Psoas muscle (tissue), 8 donors: Measurements from ENCODE around the gene SMIM8. TPM values are rescaled to one million over a fixed set of nuclear protein-coding genes. Genes with fewer than 3 reads are reported as not detected.

Experiments
- ATAC-seq, 4 donors: fragments of 200-7000 bp; cut with Tn5 transposase; one replicate each; pipeline ENCODE4 v1.9.1; 2020; ENCODE audit warnings: moderate library complexity in 3 of 4, mild to moderate bottlenecking in 2 of 4
- DNase-seq, 2 donors: peaks; one replicate each; pipeline ENCODE4 v3.0.0-alpha.2; 2020
- H3K27ac ChIP-seq: fragments of 200-600 bp; one replicate; pipeline ENCODE4 v1.8.0; 2022
- H3K27me3 ChIP-seq, 3 donors: fragments of 200-600 bp in 1 of 3; one replicate each; pipeline versions ENCODE4 v1.6.1 to v1.8.0; 2013 to 2022; ENCODE audit warnings: low read length in 2 of 3, mild to moderate bottlenecking in 2 of 3, moderate library complexity in 1 of 3; ENCODE audit not compliant: insufficient read depth in 3 of 3
- H3K36me3 ChIP-seq, 2 donors: fragments of 200-600 bp in 1 of 2; one replicate each; pipeline versions ENCODE4 v1.6.1 to v1.8.0; 2013 to 2022; ENCODE audit warnings: low read depth in 1 of 2, mild to moderate bottlenecking in 1 of 2, moderate library complexity in 1 of 2; ENCODE audit not compliant: insufficient read depth in 1 of 2
- H3K4me1 ChIP-seq: fragments of 200-600 bp; one replicate; pipeline ENCODE4 v1.8.0; 2022
- H3K4me3 ChIP-seq: fragments of 200-600 bp; one replicate; pipeline ENCODE4 v1.8.0; 2022; ENCODE audit warnings: mild to moderate bottlenecking
- H3K9me3 ChIP-seq: fragments of 200-600 bp; one replicate; pipeline ENCODE4 v1.8.0; 2022
- WGBS, 3 donors: extraction: QIAGEN DNeasy Blood & Tissue Kit; methylation state at CpG; one replicate each; pipeline versions ENCODE4 v1.1.6 to v1.1.7; 2013; 5-methylcytosine and 5-hydroxymethylcytosine counted together
- intact Hi-C, 2 donors: fragments of 100-400 bp; cut with DNase I; formaldehyde crosslinking; loops; one replicate each; pipeline versions ENCODE4 v1.11.0 to v1.14.2; 2022
- polyA plus RNA-seq, 3 donors: library from polyadenylated mRNA; stranded (reverse); fragments of 200-250 nt; gene quantifications; one replicate each; pipeline ENCODE4 v1.2.3, GENCODE V29; 2013
- total RNA-seq, 4 donors: library from RNA; stranded (reverse); fragmentation: NEBNext Ultra II Directional in 2 of 4; extraction: Animal tissue kit (Norgen Biotek cat#: 25700) in 2 of 4; gene quantifications; one replicate each; pipeline versions ENCODE4 v1.2.1 to v1.2.4, GENCODE V29; 2021 to 2023
- TF ChIP-seq, protein P1 (sequence below): fragments of 200-600 bp; IDR thresholded peaks from one replicate; pipeline ENCODE4 v1.8.0; 2022; ENCODE audit warnings: antibody characterized with exemption
- donor health status: healthy with polysubstance abuse.
- donor health status: DM: no; HTN: no; CAD: no; lungs with moderate emphysema.
- donor health status: Bipolar disorder and iron deficiency.
- donor health status: healthy.
- donor health status: DM: yes; HTN: yes; CAD: no.
- donor health status: DM: no; HTN: no; CAD: no.
- donor health status: DM: no; HTN: no; CAD: no.
- donor health status: DM: yes; HTN: yes; CAD: no.

Gene SMIM8
- total and polyA plus RNA-seq, 7 donors: 3.7 to 8.6 (median 5.7) TPM

DNA sequence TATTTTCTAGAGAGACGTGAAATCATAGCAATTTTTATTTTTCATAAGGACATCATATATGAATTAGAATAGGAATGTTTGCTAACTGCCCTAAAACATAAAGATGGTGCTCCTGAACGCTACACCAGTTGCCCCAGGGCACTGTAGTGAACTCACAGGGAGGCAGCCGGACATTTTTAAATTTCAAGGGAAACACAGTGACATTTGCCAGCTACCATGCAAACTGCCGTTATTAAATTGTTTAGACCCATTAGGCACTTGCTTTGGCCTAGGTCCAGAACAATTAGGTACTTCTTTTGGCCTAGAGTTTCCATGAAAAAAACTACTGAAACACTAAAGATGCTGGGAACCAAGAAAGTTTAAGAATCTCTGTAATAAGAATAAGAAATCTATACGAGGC is 60.5 kb downstream of the SMIM8 start:
- intact Hi-C loops: no loop called here
- H3K4me3 ChIP-seq: no peak overlapping the region
- H3K9me3 ChIP-seq: no peaks in the 10 kb centered on the region
- H3K27ac ChIP-seq: no peak overlapping the region
- 79 to 86% (median 81%) methylated on average over 5 of the region's 5 CpGs for WGBS, 3 donors
- TF ChIP-seq, protein P1, sequence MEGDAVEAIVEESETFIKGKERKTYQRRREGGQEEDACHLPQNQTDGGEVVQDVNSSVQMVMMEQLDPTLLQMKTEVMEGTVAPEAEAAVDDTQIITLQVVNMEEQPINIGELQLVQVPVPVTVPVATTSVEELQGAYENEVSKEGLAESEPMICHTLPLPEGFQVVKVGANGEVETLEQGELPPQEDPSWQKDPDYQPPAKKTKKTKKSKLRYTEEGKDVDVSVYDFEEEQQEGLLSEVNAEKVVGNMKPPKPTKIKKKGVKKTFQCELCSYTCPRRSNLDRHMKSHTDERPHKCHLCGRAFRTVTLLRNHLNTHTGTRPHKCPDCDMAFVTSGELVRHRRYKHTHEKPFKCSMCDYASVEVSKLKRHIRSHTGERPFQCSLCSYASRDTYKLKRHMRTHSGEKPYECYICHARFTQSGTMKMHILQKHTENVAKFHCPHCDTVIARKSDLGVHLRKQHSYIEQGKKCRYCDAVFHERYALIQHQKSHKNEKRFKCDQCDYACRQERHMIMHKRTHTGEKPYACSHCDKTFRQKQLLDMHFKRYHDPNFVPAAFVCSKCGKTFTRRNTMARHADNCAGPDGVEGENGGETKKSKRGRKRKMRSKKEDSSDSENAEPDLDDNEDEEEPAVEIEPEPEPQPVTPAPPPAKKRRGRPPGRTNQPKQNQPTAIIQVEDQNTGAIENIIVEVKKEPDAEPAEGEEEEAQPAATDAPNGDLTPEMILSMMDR: no peak
- ATAC-seq (no peak), DNase-seq (no peak)
- no peaks in the 10 kb centered on the region for H3K27me3 ChIP-seq
- no peaks in the 10 kb centered on the region for H3K4me1 ChIP-seq
- H3K36me3 ChIP-seq: no peaks in the 10 kb centered on the region

DNA sequence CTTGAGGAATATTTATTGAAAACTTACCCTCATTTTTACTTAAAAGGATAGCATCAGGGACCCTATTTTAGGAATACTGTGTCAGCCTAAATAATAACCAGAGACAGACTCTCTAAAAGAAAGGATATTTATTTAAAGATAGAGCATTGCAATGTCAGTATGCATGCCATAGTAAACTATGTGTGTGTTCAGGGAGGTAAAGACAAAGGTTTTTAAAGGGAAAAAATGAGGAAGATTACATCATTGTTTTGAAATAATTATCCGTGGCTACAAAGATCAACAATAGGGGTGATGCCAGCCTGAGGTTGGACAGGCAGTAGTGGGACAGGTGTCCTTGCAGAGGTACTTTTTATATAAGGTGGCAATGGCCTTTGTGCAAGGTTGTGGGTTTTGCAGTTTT is 61.6 kb downstream of the SMIM8 start:
- Histone ChIP-seq H3K27ac (no peak overlapping the region), H3K9me3 (no peaks in the 10 kb centered on the region), H3K27me3 (no peaks in the 10 kb centered on the region), H3K4me1 (no peaks in the 10 kb centered on the region), H3K36me3 (no peaks in the 10 kb centered on the region), H3K4me3 (no peak overlapping the region)
- TF ChIP-seq, protein P1: no peak
- intact Hi-C loops: no loop called here
- DNase-seq (no peak), ATAC-seq (no peak)
- WGBS, 3 donors: 57 to 63% (median 60%) methylated on average over 1 of the region's 1 CpG

DNA sequence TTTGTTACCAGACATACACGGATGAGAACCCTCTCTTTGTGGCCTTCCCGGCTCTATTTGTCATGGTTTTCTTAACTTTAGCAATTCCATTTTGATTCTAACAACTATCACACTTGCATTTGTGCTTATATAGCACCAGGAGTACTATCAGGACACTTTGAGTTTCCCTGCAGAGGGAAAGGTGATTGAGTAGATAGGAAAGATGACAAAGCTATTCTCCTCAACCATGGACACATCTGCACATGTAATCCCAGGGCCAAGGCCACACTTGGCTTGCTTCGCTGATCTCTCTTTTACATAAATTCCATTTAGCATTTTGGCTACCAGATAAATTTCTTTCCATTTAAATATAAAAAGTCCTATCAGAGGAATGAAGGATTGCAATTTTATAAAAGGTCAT is 62.1 kb downstream of the SMIM8 start:
- Histone ChIP-seq H3K4me1 (no peaks in the 10 kb centered on the region), H3K4me3 (no peak overlapping the region), H3K9me3 (no peaks in the 10 kb centered on the region), H3K27me3 (no peaks in the 10 kb centered on the region), H3K36me3 (no peaks in the 10 kb centered on the region), H3K27ac (no peak overlapping the region)
- TF ChIP-seq, protein P1: no peak
- no peak for ATAC-seq
- intact Hi-C loops: no loop called here
- DNase-seq: no peak
- 74 to 79% (median 76%) methylated on average over 3 of the region's 3 CpGs for WGBS, 3 donors

DNA sequence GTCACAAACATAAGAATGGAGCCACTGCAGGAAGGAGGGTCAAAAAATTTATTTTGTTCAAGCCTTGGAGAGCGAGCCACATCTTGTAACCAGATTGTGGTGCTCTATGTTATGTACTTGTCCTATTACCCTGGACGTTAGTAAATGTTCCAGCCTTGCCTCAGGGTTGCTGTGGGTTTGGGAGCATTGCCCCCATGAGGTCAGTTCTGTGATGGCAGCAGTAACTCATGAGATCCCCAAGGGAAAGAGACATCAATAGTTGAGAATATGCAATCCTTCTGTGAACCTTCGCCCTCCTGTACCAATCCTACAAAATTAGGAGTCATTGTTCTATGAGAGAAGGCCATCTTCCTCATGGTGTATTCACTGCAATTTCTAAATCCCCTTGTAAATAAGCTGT is 68.9 kb downstream of the SMIM8 start:
- Histone ChIP-seq H3K36me3 (no peaks in the 10 kb centered on the region), H3K27me3 (no peaks in the 10 kb centered on the region), H3K4me3 (no peak overlapping the region), H3K4me1 (no peaks in the 10 kb centered on the region), H3K27ac (no peak overlapping the region), H3K9me3 (no peaks in the 10 kb centered on the region)
- intact Hi-C loops: loop anchor here in 1 of 2 donors (5.0 kb wide), 2 partner anchors 81 to 1481 kb away; partner anchors contain the start of gene SLC35A1
- 57 to 69% (median 58%) methylated on average over 3 of the region's 3 CpGs for WGBS, 3 donors
- TF ChIP-seq, protein P1: no peak
- DNase-seq (no peak), ATAC-seq (no peak)

Other genes with a start within 250 kb of the SMIM8 start
- gene CGA, start 227.5 kb upstream of the SMIM8 start, total RNA-seq: under 1 TPM in 1 of 4 donors, not detected in 3; 0.52 TPM
- 1 to 10 TPM in 1 of 3 donors, under 1 TPM in 2; 0.03 to 3.8 (median 0.18) TPM for gene CGA, start 227.5 kb upstream of the SMIM8 start, polyA plus RNA-seq
- 10 to 100 TPM; 16.7 to 21.3 (median 17.1) TPM for gene ZNF292, start 167.0 kb upstream of the SMIM8 start, total RNA-seq
- gene ZNF292, start 167.0 kb upstream of the SMIM8 start, polyA plus RNA-seq: 1 to 10 TPM; 1.9 to 6.8 (median 2.1) TPM
- not detected for gene GJB7, start 6.7 kb downstream of the SMIM8 start, total RNA-seq
- not detected for gene GJB7, start 6.7 kb downstream of the SMIM8 start, polyA plus RNA-seq
- 1 to 10 TPM in 2 of 4 donors, under 1 TPM in 2; 0.30 to 1.4 (median 1.1) TPM for gene C6orf163, start 22.2 kb downstream of the SMIM8 start, total RNA-seq
- under 1 TPM; 0.22 to 0.41 (median 0.36) TPM for gene C6orf163, start 22.2 kb downstream of the SMIM8 start, polyA plus RNA-seq
- not detected for gene CFAP206, start 85.4 kb downstream of the SMIM8 start, total RNA-seq
- gene CFAP206, start 85.4 kb downstream of the SMIM8 start, polyA plus RNA-seq: under 1 TPM; 0.10 to 0.70 (median 0.10) TPM
- gene SLC35A1, start 150.4 kb downstream of the SMIM8 start, total RNA-seq: 1 to 10 TPM; 5.7 to 8.7 (median 8.0) TPM
- 10 to 100 TPM in 2 of 3 donors, 1 to 10 TPM in 1; 9.1 to 15.3 (median 12.5) TPM for gene SLC35A1, start 150.4 kb downstream of the SMIM8 start, polyA plus RNA-seq